ENCODE data around the gene GRB14. TPM values are rescaled to one million over a fixed set of nuclear protein-coding genes. Genes with fewer than 3 reads are reported as not detected.

Gene GRB14
- total and polyA plus RNA-seq, 7 donors: 0.74 to 30.0 (median 4.8) TPM

- H3K4me1 ChIP-seq: no peaks in the 10 kb centered on the region
- H3K36me3 ChIP-seq (ENCODE audit: insufficient read depth in 1 of 2, low read depth in 1 of 2): no peaks in the 10 kb centered on the region
- DNase-seq (no peak), ATAC-seq (no peak)
- H3K27me3 ChIP-seq (ENCODE audit: insufficient read depth in 3 of 3, low read length in 2 of 3): no peaks in the 10 kb centered on the region
- TF ChIP-seq CTCF (IDR thresholded peaks at IDR 0.05): no peak
- no peak overlapping the region for H3K27ac ChIP-seq
- WGBS, 3 donors: 83 to 85% (median 85%) methylated on average over 5 of the region's 5 CpGs
- H3K9me3 ChIP-seq: no peaks in the 10 kb centered on the region
- intact Hi-C loops (cut with DNase I): loop anchor here in 1 of 2 donors (5.0 to 10.0 kb wide), 2 partner anchors 86 to 149 kb away; no protein-coding TSS in a partner anchor
- no peak overlapping the region for H3K4me3 ChIP-seq
Measured at GRCh38 chr2:164568317-164568716, 53.0 kb downstream of the GRB14 start.

GRCh38 chr2:164567335-164567989 lies 53.8 kb downstream of the GRB14 start:
- 76 to 81% (median 78%) methylated on average over 3 of the region's 3 CpGs for WGBS, 3 donors
- intact Hi-C loops (cut with DNase I): loop anchor here in 1 of 2 donors (5.0 to 10.0 kb wide), 2 partner anchors 87 to 150 kb away; no protein-coding TSS in a partner anchor

GRCh38 chr2:164565359-164565758 lies 55.9 kb downstream of the GRB14 start:
- Histone ChIP-seq H3K27ac (no peak overlapping the region), H3K4me3 (no peak overlapping the region), H3K27me3 (ENCODE audit: insufficient read depth in 3 of 3, low read length in 2 of 3) (no peaks in the 10 kb centered on the region), H3K36me3 (ENCODE audit: insufficient read depth in 1 of 2, low read depth in 1 of 2) (no peaks in the 10 kb centered on the region), H3K4me1 (peaks cover 4% of the 10 kb centered on the region), H3K9me3 (no peaks in the 10 kb centered on the region)
- ATAC-seq: peak in 2 of 4 donors; percentile 42 to 63
- no peak for DNase-seq
- intact Hi-C loops (cut with DNase I): loop anchor here in 1 of 2 donors (5.0 to 10.0 kb wide), 2 partner anchors 89 to 152 kb away; no protein-coding TSS in a partner anchor
- whole genome bisulfite sequencing, 3 donors: 42 to 74% (median 58%) methylated on average over 4 of the region's 4 CpGs
- no peak for TF ChIP-seq CTCF (IDR thresholded peaks at IDR 0.05)

More at GRCh38 chr2:164567335-164567989, 53.8 kb downstream of the GRB14 start:
- H3K4me1 ChIP-seq: no peaks in the 10 kb centered on the region
- ATAC-seq (no peak), DNase-seq (no peak)
- no peaks in the 10 kb centered on the region for H3K9me3 ChIP-seq
- H3K36me3 ChIP-seq (ENCODE audit: insufficient read depth in 1 of 2, low read depth in 1 of 2): no peaks in the 10 kb centered on the region
- no peaks in the 10 kb centered on the region for H3K27me3 ChIP-seq (ENCODE audit: insufficient read depth in 3 of 3, low read length in 2 of 3)
- TF ChIP-seq CTCF (IDR thresholded peaks at IDR 0.05): no peak
- H3K27ac ChIP-seq: no peak overlapping the region
- no peak overlapping the region for H3K4me3 ChIP-seq

GRCh38 chr2:164562666-164563065 lies 58.6 kb downstream of the GRB14 start:
- H3K27ac ChIP-seq: no peak overlapping the region
- DNase-seq (no peak), ATAC-seq (no peak)
- peaks cover 6% of the 10 kb centered on the region for H3K4me1 ChIP-seq
- no peak for TF ChIP-seq CTCF (IDR thresholded peaks at IDR 0.05)
- intact Hi-C loops (cut with DNase I): loop anchor here (5.0 to 10.0 kb wide), 3 partner anchors 35 to 92 kb away; no protein-coding TSS in a partner anchor
- no peaks in the 10 kb centered on the region for H3K9me3 ChIP-seq
- H3K27me3 ChIP-seq (ENCODE audit: insufficient read depth in 3 of 3, low read length in 2 of 3): no peaks in the 10 kb centered on the region
- H3K36me3 ChIP-seq (ENCODE audit: insufficient read depth in 1 of 2, low read depth in 1 of 2): no peaks in the 10 kb centered on the region
- H3K4me3 ChIP-seq: no peak overlapping the region
